GM12878 (cell line): ENCODE results near the gene LSM7. TPM values are rescaled to one million over a fixed set of nuclear protein-coding genes. Genes with fewer than 3 reads are reported as not detected.
A peak's percentile ranks its signal among the peaks of the same experiment; 100 is the strongest.

ENCODE experiments used
- ATAC-seq: fragments of 200-7000 bp; cut with Tn5 transposase; 3 replicates; pipeline ENCODE4 v1.9.1; 2020; ENCODE audit warnings: mild to moderate bottlenecking, moderate library complexity
- BruUV-seq: library from RNA; stranded (reverse); fragments of 400-500 nt; replicated peaks from 2 replicates; lab custom pipeline; 2021; lab: Mats Ljungman, UMichigan
- CTCF ChIA-PET: fragments of 300-600 bp; sonication (Branson Sonifier 250); formaldehyde crosslinking; extraction: SDS; loops from one replicate; lab custom pipeline; 2021; ENCODE audit warnings: inconsistent platforms; lab: Yijun Ruan, JAX
- POLR2A ChIA-PET: fragments of 350-600 bp; formaldehyde crosslinking; extraction: SDS; loops from one replicate; lab custom pipeline; 2021; ENCODE audit warnings: inconsistent platforms; lab: Charles Lee
- RAD21 ChIA-PET: fragments of 300-600 bp; sonication (Branson Sonifier 250); formaldehyde crosslinking; loops from one replicate; lab custom pipeline; 2023; ENCODE audit warnings: antibody characterized with exemption; ENCODE audit not compliant: unreplicated experiment; lab: Charles Lee
- SMC1A ChIA-PET: fragments of 300-600 bp; sonication (Branson Sonifier 250); formaldehyde crosslinking; loops from one replicate; lab custom pipeline; 2023; ENCODE audit not compliant: unreplicated experiment, uncharacterized antibody; lab: Charles Lee
- DNase-seq: peaks from one replicate; pipeline ENCODE4 v3.0.0-alpha.2; 2011; ENCODE audit warnings: low read depth, low spot score
- FAIRE-seq: peaks from 3 replicates; lab custom pipeline; 2011; peaks lifted over from hg19 to GRCh38; lab: Jason Lieb, UNC
- H2AFZ ChIP-seq: 2 replicates; pipeline ENCODE4 v1.6.0; 2011; ENCODE audit warnings: low read depth, low read length, control low read depth; ENCODE audit not compliant: control insufficient read depth
- H3K27ac ChIP-seq: 2 replicates; pipeline ENCODE4 v1.5.1; 2011; ENCODE audit warnings: control low read depth; ENCODE audit not compliant: control insufficient read depth, insufficient read depth
- H3K27me3 ChIP-seq, 2 experiments: replicated peaks in 1 of 2; 2 replicates each; pipeline versions ENCODE4 v1.6.0 to v1.6.1; 2011; ENCODE audit warnings: low read length in 1 of 2; ENCODE audit not compliant: control insufficient read depth in 2 of 2, insufficient read depth in 2 of 2
- H3K36me3 ChIP-seq, 2 experiments: 2 replicates each; pipeline ENCODE4 v1.5.1; 2011; ENCODE audit warnings: low read length in 1 of 2; ENCODE audit not compliant: control insufficient read depth in 2 of 2, insufficient read depth in 2 of 2
- H3K4me1 ChIP-seq: 2 replicates; pipeline ENCODE4 v1.6.1; 2011; ENCODE audit warnings: mild to moderate bottlenecking, low read length, moderate library complexity, mixed read lengths; ENCODE audit not compliant: control insufficient read depth, insufficient read depth
- H3K4me2 ChIP-seq: 2 replicates; pipeline ENCODE4 v1.6.0; 2011; ENCODE audit warnings: control low read depth; ENCODE audit not compliant: control insufficient read depth, insufficient read depth
- H3K4me3 ChIP-seq: fragments of 200-600 bp; sonication (generic); 2 replicates; pipeline ENCODE4 v1.5.1; 2016
- H3K79me2 ChIP-seq: 2 replicates; pipeline ENCODE4 v1.6.0; 2011; ENCODE audit warnings: low read length; ENCODE audit not compliant: control insufficient read depth, insufficient read depth
- H3K9ac ChIP-seq: 2 replicates; pipeline ENCODE4 v1.8.0; 2011; ENCODE audit warnings: low read length, control low read depth, mixed read lengths; ENCODE audit not compliant: control insufficient read depth, insufficient read depth
- H3K9me3 ChIP-seq: replicated peaks from 3 replicates; pipeline ENCODE4 v1.5.1; 2011; ENCODE audit warnings: mild to moderate bottlenecking, low read length; ENCODE audit not compliant: control insufficient read depth, insufficient read depth
- H4K20me1 ChIP-seq: 2 replicates; pipeline ENCODE4 v1.6.0; 2011; ENCODE audit not compliant: control insufficient read depth, insufficient read depth
- BHLHE40 ChIP-seq, 2 experiments: fragments of 450-650 bp in 1 of 2; IDR thresholded peaks; 2 replicates each; pipeline ENCODE4 v1.6.1; 2011 to 2017; ENCODE audit warnings: low read depth in 2 of 2, borderline replicate concordance in 1 of 2, improper control_type of control experiment in 1 of 2, low read length in 1 of 2, mild to moderate bottlenecking in 1 of 2
- BMI1 ChIP-seq: fragments of 450-650 bp; IDR thresholded peaks from 2 replicates; pipeline ENCODE4 v1.6.1; 2016; ENCODE audit warnings: mild to moderate bottlenecking, moderate library complexity, borderline replicate concordance
- POLR2A ChIP-seq: IDR thresholded peaks from 2 replicates; pipeline ENCODE4 v1.6.1; 2011; ENCODE audit warnings: low read depth, mild to moderate bottlenecking, low read length
- RBBP5 ChIP-seq: fragments of 200-600 bp; sonication (generic); conservative IDR thresholded peaks from 2 replicates; pipeline ENCODE4 v1.6.1; 2016
- SRF ChIP-seq, 2 experiments: IDR thresholded peaks; 2 replicates each; pipeline ENCODE4 v1.6.1; 2011; ENCODE audit warnings: low read depth in 2 of 2, low read length in 2 of 2, mild to moderate bottlenecking in 1 of 2, moderate library complexity in 1 of 2
- YY1 ChIP-seq: IDR thresholded peaks from 2 replicates; pipeline ENCODE4 v1.6.1; 2011; ENCODE audit warnings: low read depth, mild to moderate bottlenecking, low read length
- WGBS: methylation state at CpG from one replicate; pipeline ENCODE4 v1.1.6; 2016; ENCODE audit warnings: low lambda C conversion rate; ENCODE audit not compliant: insufficient replicate concordance, insufficient coverage; ENCODE audit errors: missing lambda C conversion rate; 5-methylcytosine and 5-hydroxymethylcytosine counted together
- in situ Hi-C: fragments of 300-500 bp; cut with MboI; formaldehyde crosslinking; loops from 9 replicates; pipeline ENCODE4 v1.14.3; 2018; ENCODE audit warnings: mixed read lengths
- intact Hi-C: fragments of 100-400 bp; cut with micrococcal nuclease; formaldehyde crosslinking; loops from one replicate; pipeline ENCODE4 v1.14.2; 2022; ENCODE audit not compliant: unreplicated experiment
- polyA plus RNA-seq, 11 experiments: library from polyadenylated mRNA; depleted of rRNA in 4 of 11; unstranded in 6 of 11; stranded (reverse) in 5 of 11; fragments of >200 nt; fragmentation: Nextera tagmentation in 4 of 11; fragmentation: Illumina TruSeq in 1 of 11; extraction: Ambion mirVana in 4 of 11; extraction: Trizol in 1 of 11; gene quantifications; 1 replicate in 1 of 11; 2 replicates in 10 of 11; pipeline versions ENCODE4 v1.2.1 to v1.2.3, GENCODE V29; 2011 to 2016; ENCODE audit warnings: inconsistent platforms in 2 of 11, missing spikeins in 2 of 11, low read depth in 1 of 11
- total RNA-seq, 4 experiments: library from RNA; depleted of rRNA in 3 of 4; stranded (reverse); fragments of >200 nt in 3 of 4; fragmentation: Illumina TruSeq in 1 of 4; extraction: Trizol in 1 of 4; gene quantifications; 2 replicates each; pipeline versions ENCODE4 v1.2.1 to v1.2.3, GENCODE V29; 2013 to 2021

LSM7 gene
- total and polyA plus RNA-seq, 10 of the 15 experiments (the other 5 are each of a cell fraction or from before 2014, with no cell fraction given), result 24.4 to 424 (median 217) TPM

- TF ChIP-seq YY1, result no peak
- no peaks in the 10 kb centered on the region for H3K79me2 ChIP-seq
- H3K9ac ChIP-seq, result no peak overlapping the region
- in situ Hi-C loops (no loop called here), intact Hi-C loops (no loop called here)
- CTCF ChIA-PET, result no interaction called here
- WGBS, result 37% methylated on average over 17 of the region's 17 CpGs
- H4K20me1 ChIP-seq, result no peaks in the 10 kb centered on the region
- H3K27me3 ChIP-seq, result peaks cover 5 to 6% of the 10 kb centered on the region in 2 experiments; a peak in 3 of 4 replicates
- peaks cover 3% of the 10 kb centered on the region; the same call in 1 of the 3 replicates for H3K9me3 ChIP-seq
- no peaks in the 10 kb centered on the region for H3K4me1 ChIP-seq
- no peak overlapping the region for H3K27ac ChIP-seq
- BruUV-seq, result no TSS peak
- RAD21 ChIA-PET, result no interaction called here
- no peaks in the 10 kb centered on the region for H3K36me3 ChIP-seq
- POLR2A ChIA-PET, result interaction anchor here (0.5 kb wide), 1 partner anchor 13 kb away, joined by 4 read pairs; no protein-coding TSS in a partner anchor
- no peak for DNase-seq
- no peak overlapping the region for H2AFZ ChIP-seq
- SMC1A ChIA-PET, result no interaction called here
- H3K4me2 ChIP-seq, result no peak overlapping the region
- no peak for FAIRE-seq
- H3K4me3 ChIP-seq, result no peak overlapping the region
- no peak for ATAC-seq
Observed at GRCh38 chr19:2309734-2310362, 18.5 kb downstream of the LSM7 start.

GRCh38 chr19:2308114-2308556 lies 20.3 kb downstream of the LSM7 start, which contains the start of gene LINGO3:
Gene LINGO3 (minus strand): TSS chr19:2308154. CDS start chr19:2291776, 16,378 bp downstream.
- Histone ChIP-seq H2AFZ (no peak within 1 kb of the TSS), H3K4me3 (no peak within 1 kb of the TSS), H4K20me1 (no peaks in the 10 kb centered on the region), H3K4me2 (peak within 1 kb of the TSS; percentile 9; the same call in 1 of the 2 replicates), H3K27ac (no peak within 1 kb of the TSS), H3K27me3 (peaks cover 8 to 9% of the 10 kb centered on the region in 2 experiments; a peak in 3 of 4 replicates), H3K36me3 (no peaks in the 10 kb centered on the region), H3K79me2 (no peaks in the 10 kb centered on the region), H3K9ac (no peak within 1 kb of the TSS), H3K9me3 (no peaks in the 10 kb centered on the region), H3K4me1 (no peaks in the 10 kb centered on the region)
- ChIA-PET POLR2A (no interaction called here), RAD21 (no interaction called here), SMC1A (no interaction called here), CTCF (no interaction called here)
- intact Hi-C loops, result no loop called here
- WGBS, result 22% methylated on average over 17 of the region's 63 CpGs
- TF ChIP-seq BHLHE40 (IDR thresholded peaks at IDR 0.05; ENCODE audit: borderline replicate concordance in 1 of 2, low read depth in 2 of 2, low read length in 1 of 2) (no peak), SRF (IDR thresholded peaks at IDR 0.05; ENCODE audit: low read depth in 2 of 2, low read length in 2 of 2) (0 out of 4 replicates have a peak, but pooled peaks of 1 of the 2 experiments have one; percentile 19), RBBP5 (no peak), POLR2A (0 out of 2 replicates have a peak, but pooled peaks have one; percentile 31), BMI1 (no peak)
- in situ Hi-C loops, result no loop called here
- BruUV-seq, result no TSS peak
- ATAC-seq, result no peak
- no peak for FAIRE-seq
- no peak for DNase-seq
